IMR-90 (cell line): ENCODE measurements around the gene PEX14. TPM values are rescaled to one million over a fixed set of nuclear protein-coding genes. Genes with fewer than 3 reads are reported as not detected.

Source experiments
- ATAC-seq: fragments of 200-7000 bp; cut with Tn5 transposase; 2 replicates; pipeline ENCODE4 v1.9.1; 2020; ENCODE audit warnings: low read depth, mild to moderate bottlenecking, moderate library complexity
- BruUV-seq: library from RNA; stranded (reverse); fragments of 400-500 nt; replicated peaks from 2 replicates; lab custom pipeline; 2021; lab: Mats Ljungman, UMichigan
- CTCF ChIA-PET: fragments of 300-600 bp; formaldehyde crosslinking; extraction: SDS; loops from one replicate; lab custom pipeline; 2021; ENCODE audit warnings: antibody characterized with exemption; lab: Yijun Ruan, JAX
- POLR2A ChIA-PET: fragments of 300-600 bp; sonication (Branson Sonifier 250); formaldehyde crosslinking; loops from one replicate; lab custom pipeline; 2022; ENCODE audit warnings: antibody characterized with exemption; ENCODE audit not compliant: unreplicated experiment; lab: Charles Lee
- DNase-seq: peaks from one replicate; pipeline ENCODE4 v3.0.0; 2013
- H2AFZ ChIP-seq: replicated peaks from 2 replicates; pipeline ENCODE3; 2013; ENCODE audit warnings: low read length, mild to moderate bottlenecking; ENCODE audit not compliant: poor library complexity
- H2AK5ac ChIP-seq: 2 replicates; pipeline ENCODE4 v1.6.1; 2013; ENCODE audit warnings: low read depth, low read length, inconsistent platforms
- H2AK9ac ChIP-seq: replicated peaks from 2 replicates; pipeline ENCODE3; 2013; ENCODE audit warnings: mild to moderate bottlenecking, low read depth, low read length, moderate library complexity; ENCODE audit not compliant: poor library complexity
- H2BK120ac ChIP-seq: 2 replicates; pipeline ENCODE4 v1.6.1; 2013; ENCODE audit warnings: low read depth, low read length, inconsistent platforms
- H2BK15ac ChIP-seq: 3 replicates; pipeline ENCODE4 v1.6.1; 2013; ENCODE audit warnings: low read depth, low read length, inconsistent platforms
- H2BK20ac ChIP-seq: 2 replicates; pipeline ENCODE4 v1.6.1; 2013; ENCODE audit warnings: low read depth, mild to moderate bottlenecking, inconsistent platforms, low read length, moderate library complexity
- H2BK5ac ChIP-seq: 2 replicates; pipeline ENCODE4 v1.6.1; 2013; ENCODE audit warnings: mild to moderate bottlenecking, low read depth, low read length, inconsistent platforms; ENCODE audit not compliant: poor library complexity, severe bottlenecking
- H3K14ac ChIP-seq: replicated peaks from 2 replicates; pipeline ENCODE4 v1.6.1; 2013; ENCODE audit warnings: low read depth, low read length, inconsistent platforms
- H3K18ac ChIP-seq: 2 replicates; pipeline ENCODE4 v1.6.1; 2013; ENCODE audit warnings: low read depth, low read length, control low read depth
- H3K23ac ChIP-seq: 2 replicates; pipeline ENCODE4 v1.6.1; 2013; ENCODE audit warnings: low read depth, low read length, inconsistent platforms
- H3K27ac ChIP-seq: 2 replicates; pipeline ENCODE4 v1.5.1; 2013; ENCODE audit warnings: mild to moderate bottlenecking, control low read depth, low read length; ENCODE audit not compliant: insufficient read depth
- H3K27me3 ChIP-seq: 2 replicates; pipeline ENCODE4 v1.6.1; 2013; ENCODE audit warnings: low read length; ENCODE audit not compliant: control insufficient read depth, insufficient read depth
- H3K36me3 ChIP-seq: 2 replicates; pipeline ENCODE4 v1.6.1; 2013; ENCODE audit warnings: low read length, mixed read lengths; ENCODE audit not compliant: control insufficient read depth, insufficient read depth
- H3K4ac ChIP-seq: 2 replicates; pipeline ENCODE4 v1.6.1; 2013; ENCODE audit warnings: low read depth, low read length, inconsistent platforms
- H3K4me1 ChIP-seq: 2 replicates; pipeline ENCODE4 v1.6.1; 2013; ENCODE audit warnings: low read length, mixed read lengths; ENCODE audit not compliant: control insufficient read depth, insufficient read depth
- H3K4me2 ChIP-seq: 2 replicates; pipeline ENCODE4 v1.6.1; 2013; ENCODE audit warnings: low read depth, mild to moderate bottlenecking, control low read depth, low read length, moderate library complexity
- H3K4me3 ChIP-seq: 2 replicates; pipeline ENCODE4 v1.5.1; 2013; ENCODE audit warnings: low read depth, mild to moderate bottlenecking, control low read depth, low read length, moderate library complexity; ENCODE audit not compliant: insufficient read depth
- H3K56ac ChIP-seq: 2 replicates; pipeline ENCODE4 v1.6.1; 2013; ENCODE audit warnings: low read length, inconsistent platforms; ENCODE audit not compliant: insufficient read depth; ENCODE audit errors: extremely low read depth
- H3K79me1 ChIP-seq, 2 experiments: 2 replicates each; pipeline ENCODE4 v1.6.1; 2013; ENCODE audit warnings: low read length in 2 of 2, inconsistent platforms in 1 of 2, low read depth in 1 of 2
- H3K9ac ChIP-seq: 2 replicates; pipeline ENCODE4 v1.6.1; 2013; ENCODE audit warnings: low read depth, low read length, control low read depth
- H3K9me1 ChIP-seq: 2 replicates; pipeline ENCODE4 v1.6.1; 2013; ENCODE audit warnings: low read length, inconsistent platforms; ENCODE audit not compliant: insufficient read depth
- H3K9me3 ChIP-seq: 2 replicates; pipeline ENCODE4 v1.6.1; 2013; ENCODE audit warnings: low read length; ENCODE audit not compliant: control insufficient read depth, insufficient read depth
- H4K20me1 ChIP-seq: 2 replicates; pipeline ENCODE4 v1.6.1; 2013; ENCODE audit warnings: low read length, inconsistent platforms; ENCODE audit not compliant: insufficient read depth
- H4K5ac ChIP-seq: 2 replicates; pipeline ENCODE4 v1.6.1; 2013; ENCODE audit warnings: mild to moderate bottlenecking, low read depth, low read length, control low read depth
- H4K8ac ChIP-seq, 2 experiments: 2 replicates each; pipeline ENCODE4 v1.6.1; 2013; ENCODE audit warnings: low read depth in 2 of 2, low read length in 2 of 2, control low read depth in 1 of 2, inconsistent platforms in 1 of 2
- H4K91ac ChIP-seq: 2 replicates; pipeline ENCODE4 v1.6.1; 2013; ENCODE audit warnings: low read depth, low read length, inconsistent platforms; ENCODE audit not compliant: insufficient read depth
- BHLHE40 ChIP-seq: fragments of 150-350 bp; IDR thresholded peaks from 2 replicates; pipeline ENCODE4 v1.6.1; 2016; ENCODE audit warnings: mild to moderate bottlenecking, low read depth, low read length
- MAFK ChIP-seq: IDR thresholded peaks from 2 replicates; pipeline ENCODE4 v1.6.1; 2012; ENCODE audit warnings: low read depth, low read length, improper control_type of control experiment
- NFE2L2 ChIP-seq: fragments of 150-350 bp; IDR thresholded peaks from 2 replicates; pipeline ENCODE4 v1.6.1; 2016; ENCODE audit warnings: low read depth, mild to moderate bottlenecking, low read length
- POLR2A ChIP-seq: IDR thresholded peaks from 2 replicates; pipeline ENCODE4 v1.6.1; 2012; ENCODE audit warnings: mild to moderate bottlenecking, low read depth, low read length
- RFX5 ChIP-seq: IDR thresholded peaks from 2 replicates; pipeline ENCODE4 v1.8.0; 2012; ENCODE audit warnings: low read depth, mild to moderate bottlenecking, low read length, moderate library complexity
- SMC3 ChIP-seq: fragments of 150-350 bp; IDR thresholded peaks from 2 replicates; pipeline ENCODE4 v1.6.1; 2016; ENCODE audit warnings: low read depth, mild to moderate bottlenecking, antibody characterized with exemption, low read length, moderate library complexity
- WGBS, 2 experiments: methylation state at CpG; one replicate each; pipeline versions ENCODE4 v1.1.5 to v1.1.7; 2013; ENCODE audit warnings: missing lambda C conversion rate in 2 of 2; ENCODE audit not compliant: insufficient read length in 1 of 2; ENCODE audit errors: extremely low coverage in 2 of 2; 5-methylcytosine and 5-hydroxymethylcytosine counted together
- dilution Hi-C: fragments of 300-500 bp; cut with HindIII; formaldehyde crosslinking; loops from one replicate; pipeline ENCODE4 v1.14.3; 2018; ENCODE audit warnings: low sequenced_read_pairs; ENCODE audit not compliant: unreplicated experiment
- in situ Hi-C: fragments of 300-500 bp; cut with MboI; formaldehyde crosslinking; loops from 3 replicates; pipeline ENCODE4 v1.14.3; 2019; ENCODE audit warnings: low sequenced_read_pairs, inconsistent platforms, mixed read lengths
- intact Hi-C: fragments of 100-400 bp; cut with micrococcal nuclease; formaldehyde crosslinking; loops from 2 replicates; pipeline ENCODE4 v1.10.0; 2022
- polyA plus RNA-seq, 3 experiments: library from polyadenylated mRNA; depleted of rRNA; stranded (reverse); fragments of >200 nt; gene quantifications; 2 replicates each; pipeline ENCODE4 v1.2.3, GENCODE V29; 2012; ENCODE audit warnings: low replicate concordance in 1 of 3
- total RNA-seq: library from RNA; depleted of rRNA; stranded (reverse); fragments of >200 nt; gene quantifications from 2 replicates; pipeline ENCODE4 v1.2.3, GENCODE V29; 2012

Gene PEX14
- total and polyA plus RNA-seq, 2 of the 4 experiments (the other 2 are of a cell fraction) = 9.5 to 22.5 TPM

- Histone ChIP-seq H3K9ac (no peak overlapping the region), H2BK20ac (no peak overlapping the region), H3K4me3 (no peak overlapping the region), H2BK120ac (no peak overlapping the region), H3K9me1 (peaks cover 2% of the 10 kb centered on the region; the same call in 1 of the 2 replicates), H2AFZ (no peak overlapping the region), H3K27me3 (peaks cover 4% of the 10 kb centered on the region; the same call in 1 of the 2 replicates), H3K4me2 (no peak overlapping the region), H3K14ac (no peak overlapping the region), H3K9me3 (no peaks in the 10 kb centered on the region), H2BK15ac (no peak overlapping the region), H2AK9ac (no peak overlapping the region), H3K56ac (no peak overlapping the region), H3K4ac (no peak overlapping the region), H3K4me1 (peaks cover 9% of the 10 kb centered on the region), H2AK5ac (no peak overlapping the region), H3K36me3 (peaks cover 4% of the 10 kb centered on the region; the same call in 1 of the 2 replicates), H3K23ac (no peak overlapping the region), H2BK5ac (no peak overlapping the region), H4K91ac (no peak overlapping the region), H4K20me1 (no peaks in the 10 kb centered on the region), H3K18ac (no peak overlapping the region), H3K27ac (no peak overlapping the region), H3K79me1 (no peaks in the 10 kb centered on the region), H4K5ac (no peak overlapping the region; the same call in 1 of the 2 replicates), H4K8ac (no peak overlapping the region; a peak in 1 of 4 replicates)
- ChIA-PET CTCF (interaction anchor here (0.6 kb wide), 1 partner anchor 69 kb away, joined by 3 read pairs; no protein-coding TSS in a partner anchor), POLR2A (no interaction called here)
- in situ Hi-C loops (no loop called here), intact Hi-C loops (no loop called here), dilution Hi-C loops (no loop called here)
- 99% methylated on average over 7 of the region's 10 CpGs; no CpG with 5 or more reads in 1 of the 2 experiments for WGBS, 2 experiments
- no TSS peak for BruUV-seq
- DNase-seq = no peak
- no peak for TF ChIP-seq POLR2A
- TF ChIP-seq BHLHE40 = no peak
- no peak for TF ChIP-seq RFX5
- no peak for TF ChIP-seq NFE2L2
- TF ChIP-seq SMC3 = no peak
- no peak for TF ChIP-seq MAFK
- no peak for ATAC-seq
Measured at GRCh38 chr1:10633416-10633815, 158.7 kb downstream of the PEX14 start.
